Activated T-cell treated with anti-CD3 and anti-CD28 coated beads, Interleukin-2, amount 50 U/mL, for 48 hours (primary cell): ENCODE data around the gene SPATA20.

Experiments used
- DNase-seq, 2 experiments: peaks; one replicate each; pipeline ENCODE4 v3.0.0-alpha.2; 2020

SPATA20 gene

GRCh38 chr17:50560185-50560824, 13.3 kb downstream of the SPATA20 start, which contains the start of gene CACNA1G:
CACNA1G (plus strand) TSS chr17:50560715; CDS start chr17:50561460, 745 bp downstream.
- peak; percentile 91 to 93 for DNase-seq

- DNase-seq, result no peak
These were observed 14.2 kb downstream of the SPATA20 start for GRCh38 chr17:50560931-50561745.

GRCh38 chr17:50561746-50562141, 14.8 kb downstream of the SPATA20 start:
- DNase-seq, result no peak

- no peak for DNase-seq
These were observed 15.5 kb downstream of the SPATA20 start for GRCh38 chr17:50562242-50563091.

- DNase-seq, result no peak
These were observed 16.1 kb downstream of the SPATA20 start for GRCh38 chr17:50563092-50563511.

GRCh38 chr17:50564916-50565315, 17.9 kb downstream of the SPATA20 start:
- no peak for DNase-seq

GRCh38 chr17:50565402-50566350, 18.7 kb downstream of the SPATA20 start:
- DNase-seq, result no peak

GRCh38 chr17:50566886-50567285, 19.9 kb downstream of the SPATA20 start:
- DNase-seq, result no peak

- DNase-seq, result no peak
These were observed 21.7 kb downstream of the SPATA20 start for GRCh38 chr17:50568659-50569058.

GRCh38 chr17:50569592-50569991, 22.6 kb downstream of the SPATA20 start:
- no peak for DNase-seq

GRCh38 chr17:50570032-50570431, 23.1 kb downstream of the SPATA20 start:
- no peak for DNase-seq

GRCh38 chr17:50570528-50570927, 23.6 kb downstream of the SPATA20 start:
- no peak for DNase-seq

- no peak for DNase-seq
These were observed 24.7 kb downstream of the SPATA20 start for GRCh38 chr17:50571681-50572080.

- DNase-seq, result no peak
These were observed 25.6 kb downstream of the SPATA20 start for GRCh38 chr17:50572541-50572940.

- no peak for DNase-seq
These were observed 27.1 kb downstream of the SPATA20 start for GRCh38 chr17:50573866-50574611.

GRCh38 chr17:50575581-50576210, 28.7 kb downstream of the SPATA20 start:
- DNase-seq, result peak; percentile 27 to 30

GRCh38 chr17:50576864-50577263, 29.9 kb downstream of the SPATA20 start:
- no peak for DNase-seq

GRCh38 chr17:50577451-50577954, 30.5 kb downstream of the SPATA20 start:
- no peak for DNase-seq

- no peak for DNase-seq
These were observed 31.2 kb downstream of the SPATA20 start for GRCh38 chr17:50578173-50578572.

GRCh38 chr17:50579399-50579798, 32.4 kb downstream of the SPATA20 start:
- no peak for DNase-seq

- DNase-seq, result no peak
These were observed 33.7 kb downstream of the SPATA20 start for GRCh38 chr17:50580646-50581045.
